Activated naive CD8-positive, alpha-beta T cell treated with anti-CD3 and anti-CD28 coated beads, Interleukin-2, amount 10 ng/mL, durations not matched to agents 7 days and 5 days (primary cell): ENCODE data around the gene LRRIQ4. TPM values are rescaled to one million over a fixed set of nuclear protein-coding genes. Genes with fewer than 3 reads are reported as not detected.

Experiments
- ATAC-seq: fragments of 150-1000 bp; cut with Tn5 transposase; one replicate; pipeline ENCODE4 v1.10.0; 2021; ENCODE audit warnings: low read depth, moderate library complexity
- POLR2A ChIA-PET: fragments of 350-600 bp; sonication (Branson Sonifier 250); formaldehyde crosslinking; loops from one replicate; lab custom pipeline; 2021; ENCODE audit warnings: antibody characterized with exemption; lab: Charles Lee
- DNase-seq: peaks from one replicate; pipeline ENCODE4 v3.0.0; 2021
- H3K27ac Mint-ChIP-seq: one replicate; pipeline ENCODE4 v1.8.0; 2022; ENCODE audit warnings: mild to moderate bottlenecking, mixed read lengths
- H3K27me3 Mint-ChIP-seq: one replicate; pipeline ENCODE4 v1.8.0; 2022; ENCODE audit warnings: mild to moderate bottlenecking, moderate library complexity, mixed read lengths
- H3K36me3 Mint-ChIP-seq: one replicate; pipeline ENCODE4 v1.8.0; 2021; ENCODE audit warnings: mild to moderate bottlenecking, mixed read lengths
- H3K4me1 Mint-ChIP-seq: one replicate; pipeline ENCODE4 v1.8.0; 2021; ENCODE audit warnings: mixed read lengths
- H3K4me3 Mint-ChIP-seq: one replicate; pipeline ENCODE4 v1.8.0; 2022; ENCODE audit warnings: mild to moderate bottlenecking, moderate library complexity, mixed read lengths
- H3K9me3 Mint-ChIP-seq: one replicate; pipeline ENCODE4 v1.8.0; 2021; ENCODE audit warnings: mixed read lengths
- total RNA-seq, 2 experiments: library from RNA; stranded (reverse); gene quantifications; one replicate each; pipeline ENCODE4 v1.2.3, GENCODE V29; 2021

LRRIQ4 gene
- under 1 TPM; 0.22 to 0.23 TPM for total RNA-seq

- H3K27me3 Mint-ChIP-seq, result peaks cover 6% of the 10 kb centered on the region
- DNase-seq (peak; percentile 81), ATAC-seq (peak; percentile 70)
- peaks cover 17% of the 10 kb centered on the region for H3K36me3 Mint-ChIP-seq
- H3K9me3 Mint-ChIP-seq, result peaks cover 7% of the 10 kb centered on the region
- peak within 1 kb of the TSS; percentile 91 for H3K27ac Mint-ChIP-seq
- H3K4me1 Mint-ChIP-seq, result peaks cover 28% of the 10 kb centered on the region
- H3K4me3 Mint-ChIP-seq, result peak within 1 kb of the TSS; percentile 86
- POLR2A ChIA-PET, result interaction anchor here (0.6 to 6.3 kb wide), 6 partner anchors 10 to 48 kb away, joined by 3 to 50 read pairs (median 12); partner anchors contain the start of genes ACTRT3, MYNN and TERC
Measured at GRCh38 chr3:169812332-169813235, at the start of gene LRRIQ4, which contains the start of gene LRRC34. TSS of gene LRRIQ4 (plus strand) at chr3:169812870. CDS start at chr3:169821922, 9,052 bp downstream. TSS of gene LRRC34 (minus strand) at chr3:169812904. CDS start at chr3:169812548, 356 bp downstream.

- POLR2A ChIA-PET, result interaction anchor here (0.7 to 2.6 kb wide), 16 partner anchors 8 to 1105 kb away, joined by 3 to 26 read pairs (median 4); partner anchors contain the start of genes GPR160, LRRC34, LRRIQ4 and PRKCI
Measured at GRCh38 chr3:169764312-169764881, 48.3 kb upstream of the LRRIQ4 start.

GRCh38 chr3:169764882-169765612 lies 47.6 kb upstream of the LRRIQ4 start, which contains the start of gene TERC:
TSS of gene TERC (minus strand) at chr3:169765060.
- no peaks in the 10 kb centered on the region for H3K27me3 Mint-ChIP-seq
- POLR2A ChIA-PET, result interaction anchor here (0.6 to 2.6 kb wide), 15 partner anchors 8 to 1105 kb away, joined by 3 to 26 read pairs (median 4); partner anchors contain the start of genes GPR160, LRRC34, LRRIQ4 and PRKCI

More at GRCh38 chr3:169764312-169764881, 48.3 kb upstream of the LRRIQ4 start:
- Mint-ChIP-seq H3K36me3 (no peaks in the 10 kb centered on the region), H3K9me3 (no peaks in the 10 kb centered on the region), H3K4me1 (peaks cover 25% of the 10 kb centered on the region), H3K27me3 (no peaks in the 10 kb centered on the region), H3K27ac (peak overlapping the region; percentile 98), H3K4me3 (peak overlapping the region; percentile 96)
- DNase-seq (no peak), ATAC-seq (peak; percentile 45)

GRCh38 chr3:169769287-169770181 lies 43.1 kb upstream of the LRRIQ4 start, which contains the start of gene ACTRT3:
TSS of gene ACTRT3 (minus strand) at chr3:169769561. CDS start at chr3:169769520, 41 bp downstream.
- Mint-ChIP-seq H3K27me3 (no peaks in the 10 kb centered on the region), H3K36me3 (peaks cover 1% of the 10 kb centered on the region), H3K4me1 (peaks cover 16% of the 10 kb centered on the region), H3K27ac (peak within 1 kb of the TSS; percentile 76), H3K4me3 (peak within 1 kb of the TSS; percentile 88), H3K9me3 (no peaks in the 10 kb centered on the region)
- DNase-seq (peak; percentile 74), ATAC-seq (peak; percentile 12)
- POLR2A ChIA-PET, result interaction anchor here (0.6 to 1.2 kb wide), 6 partner anchors 10 to 1100 kb away, joined by 3 to 6 read pairs (median 3); partner anchors contain the start of genes LRRC34, LRRIQ4, RPL22L1 and SKIL

More at GRCh38 chr3:169764882-169765612, 47.6 kb upstream of the LRRIQ4 start, which contains the start of gene TERC:
- Mint-ChIP-seq H3K36me3 (no peaks in the 10 kb centered on the region), H3K27ac (peak within 1 kb of the TSS; percentile 98), H3K9me3 (no peaks in the 10 kb centered on the region), H3K4me3 (peak within 1 kb of the TSS; percentile 96), H3K4me1 (peaks cover 22% of the 10 kb centered on the region)
- DNase-seq, result peak; percentile 89
- ATAC-seq, result peak; percentile 86

- Mint-ChIP-seq H3K9me3 (no peaks in the 10 kb centered on the region), H3K36me3 (peaks cover 10% of the 10 kb centered on the region), H3K27me3 (no peaks in the 10 kb centered on the region), H3K4me1 (peaks cover 23% of the 10 kb centered on the region), H3K4me3 (peak overlapping the region; percentile 99), H3K27ac (peak overlapping the region; percentile 100)
- peak; percentile 61 for DNase-seq
- POLR2A ChIA-PET, result interaction anchor here (0.7 to 3.5 kb wide), 9 partner anchors 9 to 1098 kb away, joined by 3 to 50 read pairs (median 5); partner anchors contain the start of genes LRRC34, LRRIQ4, PHC3 and RPL22L1
- no peak for ATAC-seq
Measured at GRCh38 chr3:169771497-169772304, 41.0 kb upstream of the LRRIQ4 start.

GRCh38 chr3:169772305-169772896 lies 40.3 kb upstream of the LRRIQ4 start:
- peaks cover 16% of the 10 kb centered on the region for H3K36me3 Mint-ChIP-seq
- DNase-seq (no peak), ATAC-seq (peak; percentile 12)
- no peaks in the 10 kb centered on the region for H3K27me3 Mint-ChIP-seq
- POLR2A ChIA-PET, result interaction anchor here (0.7 to 3.5 kb wide), 13 partner anchors 8 to 1097 kb away, joined by 3 to 50 read pairs (median 6); partner anchors contain the start of genes LRRC34, LRRIQ4, PHC3 and RPL22L1
- peaks cover 28% of the 10 kb centered on the region for H3K4me1 Mint-ChIP-seq
- peak overlapping the region; percentile 99 for H3K4me3 Mint-ChIP-seq
- H3K27ac Mint-ChIP-seq, result peak overlapping the region; percentile 100
- no peaks in the 10 kb centered on the region for H3K9me3 Mint-ChIP-seq

GRCh38 chr3:169772897-169773816 lies 39.5 kb upstream of the LRRIQ4 start, which contains the start of gene MYNN:
TSS of gene MYNN (plus strand) at chr3:169773396. CDS start at chr3:169774296, 900 bp downstream.
- no peaks in the 10 kb centered on the region for H3K9me3 Mint-ChIP-seq
- ATAC-seq (peak; percentile 79), DNase-seq (peak; percentile 93)
- POLR2A ChIA-PET, result interaction anchor here (0.9 to 3.5 kb wide), 12 partner anchors 8 to 1097 kb away, joined by 3 to 50 read pairs (median 7); partner anchors contain the start of genes LRRC34, LRRIQ4, PHC3 and RPL22L1
- peaks cover 20% of the 10 kb centered on the region for H3K36me3 Mint-ChIP-seq
- no peaks in the 10 kb centered on the region for H3K27me3 Mint-ChIP-seq
- peak within 1 kb of the TSS; percentile 99 for H3K4me3 Mint-ChIP-seq
- H3K27ac Mint-ChIP-seq, result peak within 1 kb of the TSS; percentile 100
- H3K4me1 Mint-ChIP-seq, result peaks cover 31% of the 10 kb centered on the region

- POLR2A ChIA-PET, result interaction anchor here (1.0 to 3.5 kb wide), 3 partner anchors 10 to 229 kb away, joined by 3 to 50 read pairs (median 14); partner anchors contain the start of genes LRRC34, LRRIQ4 and TERC
- DNase-seq, result no peak
Measured at GRCh38 chr3:169774186-169774585, 38.5 kb upstream of the LRRIQ4 start.

GRCh38 chr3:169777822-169778221 lies 34.8 kb upstream of the LRRIQ4 start:
- Mint-ChIP-seq H3K36me3 (peaks cover 48% of the 10 kb centered on the region), H3K4me1 (peaks cover 56% of the 10 kb centered on the region), H3K9me3 (no peaks in the 10 kb centered on the region), H3K27me3 (no peaks in the 10 kb centered on the region), H3K27ac (no peak overlapping the region), H3K4me3 (no peak overlapping the region)
- POLR2A ChIA-PET, result no interaction called here
- ATAC-seq (no peak), DNase-seq (no peak)

More at GRCh38 chr3:169774186-169774585, 38.5 kb upstream of the LRRIQ4 start:
- ATAC-seq, result no peak
- H3K36me3 Mint-ChIP-seq, result peaks cover 27% of the 10 kb centered on the region
- H3K4me1 Mint-ChIP-seq, result peaks cover 35% of the 10 kb centered on the region
- H3K4me3 Mint-ChIP-seq, result peak overlapping the region; percentile 99
- no peaks in the 10 kb centered on the region for H3K9me3 Mint-ChIP-seq
- no peaks in the 10 kb centered on the region for H3K27me3 Mint-ChIP-seq
- peak overlapping the region; percentile 100 for H3K27ac Mint-ChIP-seq
